Activated T-cell treated with anti-CD3 and anti-CD28 coated beads, Interleukin-2, amount 50 U/mL, for 4 hours (primary cell): ENCODE measurements around the gene MAPK11. TPM values are rescaled to one million over a fixed set of nuclear protein-coding genes. Genes with fewer than 3 reads are reported as not detected.

Experiments
- ATAC-seq, 2 donors: fragments of 200-7000 bp; cut with Tn5 transposase; one replicate each; pipeline ENCODE4 v1.10.0; 2021
- DNase-seq: peaks from one replicate; pipeline ENCODE4 v3.0.0-alpha.2; 2020
- H3K27me3 Mint-ChIP-seq: one replicate; pipeline ENCODE4 v1.8.0; 2021; ENCODE audit warnings: low read depth, mixed read lengths
- H3K36me3 Mint-ChIP-seq: one replicate; pipeline ENCODE4 v1.8.0; 2022; ENCODE audit warnings: mixed read lengths; ENCODE audit not compliant: insufficient read depth
- H3K4me1 Mint-ChIP-seq: one replicate; pipeline ENCODE4 v1.8.0; 2021; ENCODE audit warnings: low read depth, mixed read lengths
- H3K4me3 Mint-ChIP-seq: one replicate; pipeline ENCODE4 v1.8.0; 2021; ENCODE audit warnings: mild to moderate bottlenecking, moderate library complexity, mixed read lengths
- H3K9me3 Mint-ChIP-seq: one replicate; pipeline ENCODE4 v1.8.0; 2021; ENCODE audit warnings: mixed read lengths
- total RNA-seq, 3 donors: library from RNA; stranded (reverse); gene quantifications; one replicate each; pipeline ENCODE4 v1.2.1, GENCODE V29; 2021

Gene MAPK11
- total RNA-seq, 3 donors from 2014 or later, result 9.4 to 10.1 (median 9.8) TPM

- H3K4me1 Mint-ChIP-seq, result peaks cover 20% of the 10 kb centered on the region
- no peaks in the 10 kb centered on the region for H3K36me3 Mint-ChIP-seq
Observed at GRCh38 chr22:50250249-50250554, 20.0 kb downstream of the MAPK11 start.

GRCh38 chr22:50249341-50250248 lies 20.6 kb downstream of the MAPK11 start:
- no peak for ATAC-seq

More at GRCh38 chr22:50250249-50250554, 20.0 kb downstream of the MAPK11 start:
- Mint-ChIP-seq H3K9me3 (no peaks in the 10 kb centered on the region), H3K4me3 (peak overlapping the region; percentile 78), H3K27me3 (no peaks in the 10 kb centered on the region)
- no peak for ATAC-seq
- no peak for DNase-seq

GRCh38 chr22:50248196-50249081 lies 21.7 kb downstream of the MAPK11 start:
- Mint-ChIP-seq H3K9me3 (no peaks in the 10 kb centered on the region), H3K4me3 (no peak overlapping the region), H3K4me1 (peaks cover 27% of the 10 kb centered on the region), H3K36me3 (peaks cover 2% of the 10 kb centered on the region), H3K27me3 (no peaks in the 10 kb centered on the region)
- no peak for DNase-seq
- ATAC-seq, result no peak

More at GRCh38 chr22:50249341-50250248, 20.6 kb downstream of the MAPK11 start:
- no peaks in the 10 kb centered on the region for H3K27me3 Mint-ChIP-seq
- peaks cover 2% of the 10 kb centered on the region for H3K36me3 Mint-ChIP-seq
- no peaks in the 10 kb centered on the region for H3K9me3 Mint-ChIP-seq
- peaks cover 22% of the 10 kb centered on the region for H3K4me1 Mint-ChIP-seq
- H3K4me3 Mint-ChIP-seq, result peak overlapping the region; percentile 78
- DNase-seq, result no peak

GRCh38 chr22:50247748-50248147 lies 22.4 kb downstream of the MAPK11 start:
- peaks cover 30% of the 10 kb centered on the region for H3K4me1 Mint-ChIP-seq
- DNase-seq (no peak), ATAC-seq (no peak)
- H3K9me3 Mint-ChIP-seq, result no peaks in the 10 kb centered on the region
- H3K4me3 Mint-ChIP-seq, result peak overlapping the region; percentile 40
- peaks cover 2% of the 10 kb centered on the region for H3K36me3 Mint-ChIP-seq
- H3K27me3 Mint-ChIP-seq, result no peaks in the 10 kb centered on the region

GRCh38 chr22:50246242-50247175 lies 23.7 kb downstream of the MAPK11 start:
- Mint-ChIP-seq H3K4me1 (peaks cover 38% of the 10 kb centered on the region), H3K9me3 (no peaks in the 10 kb centered on the region), H3K4me3 (peak overlapping the region; percentile 100), H3K36me3 (peaks cover 2% of the 10 kb centered on the region), H3K27me3 (no peaks in the 10 kb centered on the region)
- ATAC-seq (no peak), DNase-seq (no peak)

- DNase-seq, result no peak
- no peaks in the 10 kb centered on the region for H3K27me3 Mint-ChIP-seq
- H3K4me3 Mint-ChIP-seq, result peak overlapping the region; percentile 100
- peaks cover 3% of the 10 kb centered on the region for H3K36me3 Mint-ChIP-seq
- H3K9me3 Mint-ChIP-seq, result no peaks in the 10 kb centered on the region
- ATAC-seq, result peak; percentile 9 to 33
- H3K4me1 Mint-ChIP-seq, result peaks cover 42% of the 10 kb centered on the region
Observed at GRCh38 chr22:50245214-50246072, 24.7 kb downstream of the MAPK11 start.

GRCh38 chr22:50244420-50245213 lies 25.6 kb downstream of the MAPK11 start, which contains the start of gene TUBGCP6:
Gene TUBGCP6, minus strand, starts transcription at chr22:50245023. Its CDS starts 564 bp downstream, at chr22:50244459.
- H3K4me1 Mint-ChIP-seq, result peaks cover 34% of the 10 kb centered on the region

GRCh38 chr22:50243685-50244419 lies 26.3 kb downstream of the MAPK11 start:
- no peaks in the 10 kb centered on the region for H3K9me3 Mint-ChIP-seq
- peaks cover 34% of the 10 kb centered on the region for H3K4me1 Mint-ChIP-seq
- no peaks in the 10 kb centered on the region for H3K27me3 Mint-ChIP-seq
- no peak for ATAC-seq
- peak overlapping the region; percentile 100 for H3K4me3 Mint-ChIP-seq
- DNase-seq, result no peak
- H3K36me3 Mint-ChIP-seq, result peaks cover 7% of the 10 kb centered on the region

More at GRCh38 chr22:50244420-50245213, 25.6 kb downstream of the MAPK11 start, which contains the start of gene TUBGCP6:
- Mint-ChIP-seq H3K9me3 (no peaks in the 10 kb centered on the region), H3K27me3 (no peaks in the 10 kb centered on the region), H3K4me3 (peak within 1 kb of the TSS; percentile 100), H3K36me3 (peaks cover 6% of the 10 kb centered on the region)
- DNase-seq, result peak; percentile 89
- ATAC-seq, result peak; percentile 89 to 90

GRCh38 chr22:50242406-50242949 lies 27.7 kb downstream of the MAPK11 start:
- DNase-seq, result no peak
- H3K4me3 Mint-ChIP-seq, result peak overlapping the region; percentile 100
- ATAC-seq, result no peak
- peaks cover 10% of the 10 kb centered on the region for H3K36me3 Mint-ChIP-seq
- H3K9me3 Mint-ChIP-seq, result no peaks in the 10 kb centered on the region
- H3K4me1 Mint-ChIP-seq, result peaks cover 27% of the 10 kb centered on the region
- no peaks in the 10 kb centered on the region for H3K27me3 Mint-ChIP-seq

- DNase-seq (no peak), ATAC-seq (no peak)
- Mint-ChIP-seq H3K27me3 (no peaks in the 10 kb centered on the region), H3K36me3 (peaks cover 10% of the 10 kb centered on the region), H3K4me1 (peaks cover 29% of the 10 kb centered on the region), H3K9me3 (no peaks in the 10 kb centered on the region), H3K4me3 (no peak overlapping the region)
Observed at GRCh38 chr22:50238755-50239154, 31.4 kb downstream of the MAPK11 start.

GRCh38 chr22:50236731-50237409 lies 33.3 kb downstream of the MAPK11 start:
- peaks cover 10% of the 10 kb centered on the region for H3K36me3 Mint-ChIP-seq
- no peak overlapping the region for H3K4me3 Mint-ChIP-seq
- H3K9me3 Mint-ChIP-seq, result no peaks in the 10 kb centered on the region
- ATAC-seq (peak in 1 of 2 donors; percentile 23), DNase-seq (no peak)
- H3K4me1 Mint-ChIP-seq, result peaks cover 17% of the 10 kb centered on the region
- H3K27me3 Mint-ChIP-seq, result no peaks in the 10 kb centered on the region
